Skeletal muscle tissue (tissue), 4 donors: Measurements from ENCODE around the gene PDGFRA. TPM values are rescaled to one million over a fixed set of nuclear protein-coding genes. Genes with fewer than 3 reads are reported as not detected.
"Not testable (repeated sequence)": the region's sequence is repeated elsewhere in the genome, so short reads cannot be mapped to it uniquely, and the experiment has no call there.

Experiments
- H3K27ac ChIP-seq: one replicate; pipeline ENCODE4 v1.7.0; 2013; ENCODE audit warnings: mild to moderate bottlenecking, low read depth, low read length, inconsistent platforms
- H3K27me3 ChIP-seq, 3 donors: one replicate each; pipeline ENCODE4 v1.7.0; 2013; ENCODE audit warnings: low read length in 3 of 3; ENCODE audit not compliant: control insufficient read depth in 3 of 3, insufficient read depth in 3 of 3
- H3K36me3 ChIP-seq, 3 donors: one replicate each; pipeline ENCODE4 v1.7.0; 2013; ENCODE audit warnings: low read length in 3 of 3; ENCODE audit not compliant: control insufficient read depth in 3 of 3, insufficient read depth in 3 of 3
- H3K4me1 ChIP-seq, 3 donors: one replicate each; pipeline ENCODE4 v1.7.0; 2013; ENCODE audit warnings: low read length in 3 of 3, mild to moderate bottlenecking in 3 of 3; ENCODE audit not compliant: control insufficient read depth in 3 of 3, insufficient read depth in 3 of 3
- H3K4me3 ChIP-seq, 3 donors: one replicate each; pipeline ENCODE4 v1.7.0; 2013; ENCODE audit warnings: low read length in 3 of 3
- H3K9ac ChIP-seq, 3 donors: one replicate each; pipeline ENCODE4 v1.7.0; 2013; ENCODE audit warnings: low read length in 3 of 3, mild to moderate bottlenecking in 3 of 3, moderate library complexity in 2 of 3, low read depth in 1 of 3
- H3K9me3 ChIP-seq, 3 donors: one replicate each; pipeline ENCODE4 v1.7.0; 2013; ENCODE audit warnings: low read length in 3 of 3; ENCODE audit not compliant: control insufficient read depth in 3 of 3
- total RNA-seq: library from RNA; depleted of rRNA; stranded (reverse); fragments of >200 nt; gene quantifications from one replicate; pipeline ENCODE4 v1.2.3, GENCODE V29; 2014
- donor health status: Osteomylitis.

PDGFRA gene
- total RNA-seq, 1 donor from 2014 or later, result 118 TPM

DNA sequence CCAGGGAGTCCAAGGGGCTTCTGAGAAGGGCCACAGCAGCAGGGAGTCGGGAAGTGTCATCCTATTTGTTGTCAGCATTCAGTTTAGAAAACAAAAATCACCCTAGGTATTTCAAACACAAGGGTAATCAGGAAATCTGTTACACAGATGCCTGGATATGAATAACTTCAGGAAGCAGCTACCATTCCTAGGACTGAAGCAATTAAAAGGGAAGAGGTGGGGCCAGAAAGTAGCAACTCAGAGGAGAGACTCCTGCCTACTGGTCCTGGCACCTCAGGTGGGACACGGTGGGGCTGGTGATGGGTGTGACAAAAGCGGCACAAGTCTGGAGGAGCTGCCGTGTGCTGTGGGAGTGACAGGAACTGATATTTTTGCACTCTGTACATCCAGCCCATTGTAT lies 107.9 kb downstream of the PDGFRA start:
- Histone ChIP-seq H3K9ac (no peak overlapping the region), H3K9me3 (no peaks in the 10 kb centered on the region), H3K4me1 (peaks cover 0 to 2% (median 0%) of the 10 kb centered on the region in 3 donors), H3K36me3 (no peaks in the 10 kb centered on the region), H3K27ac (no peak overlapping the region), H3K4me3 (no peak overlapping the region), H3K27me3 (no peaks in the 10 kb centered on the region)

DNA sequence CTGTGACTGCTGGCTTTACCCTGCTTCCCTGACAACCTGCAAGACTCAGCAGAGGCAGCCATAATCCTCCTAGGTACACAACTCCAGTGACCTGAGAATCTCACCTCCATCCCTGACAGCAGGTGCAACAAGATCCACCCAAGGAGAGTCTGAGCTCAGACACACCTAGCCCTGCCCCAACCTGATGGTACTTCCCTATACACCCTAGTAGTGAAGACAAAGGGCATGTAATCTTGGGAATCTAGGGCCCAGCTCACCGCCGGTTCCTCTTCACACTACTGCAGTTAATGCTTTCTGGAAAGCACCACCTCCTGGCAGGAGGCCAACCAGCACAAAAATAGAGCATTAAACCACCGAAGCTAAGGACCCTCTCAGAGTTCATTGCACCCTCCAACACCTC lies 113.0 kb downstream of the PDGFRA start:
- not testable (repeated sequence) for H3K4me1 ChIP-seq, H3K9ac ChIP-seq, H3K36me3 ChIP-seq, H3K9me3 ChIP-seq, H3K27ac ChIP-seq, H3K4me3 ChIP-seq, H3K27me3 ChIP-seq

Other genes with a start within 250 kb of the PDGFRA start
- gene CHIC2, start 164.7 kb upstream of the PDGFRA start, total RNA-seq, result 24.5 TPM
- not detected for gene GSX2, start 129.1 kb upstream of the PDGFRA start, total RNA-seq